Raji (cell line): ENCODE results near the gene LOC128125822.

ENCODE experiments used
- POLR2A ChIP-seq: IDR thresholded peaks from 2 replicates; pipeline ENCODE4 v1.6.1; 2011; ENCODE audit warnings: low read depth, low read length, control low read depth; ENCODE audit not compliant: insufficient read depth

LOC128125822 gene

GRCh38 chr6:63597141-63598048 lies 25.1 kb downstream of the LOC128125822 start:
- no peak for TF ChIP-seq POLR2A

GRCh38 chr6:63598049-63599036 lies 26.1 kb downstream of the LOC128125822 start:
- TF ChIP-seq POLR2A = no peak

- TF ChIP-seq POLR2A = no peak
Observed at GRCh38 chr6:63599243-63599642, 27.0 kb downstream of the LOC128125822 start.

GRCh38 chr6:63600136-63600535 lies 27.9 kb downstream of the LOC128125822 start:
- TF ChIP-seq POLR2A = no peak

GRCh38 chr6:63609231-63609630 lies 37.0 kb downstream of the LOC128125822 start:
- TF ChIP-seq POLR2A = no peak

- no peak for TF ChIP-seq POLR2A
Observed at GRCh38 chr6:63610944-63611343, 38.7 kb downstream of the LOC128125822 start.

- TF ChIP-seq POLR2A = no peak
Observed at GRCh38 chr6:63611560-63611959, 39.3 kb downstream of the LOC128125822 start.

- TF ChIP-seq POLR2A = no peak
Observed at GRCh38 chr6:63615590-63615989, 43.3 kb downstream of the LOC128125822 start.
